Peyer's patch (tissue), 4 donors: ENCODE results near the gene GLB1L3.

Experiments used
- POLR2A ChIP-seq, 2 donors: fragments of 450-650 bp; IDR thresholded peaks; one replicate each; pipeline ENCODE4 v1.5.1; 2017; ENCODE audit warnings: antibody characterized with exemption in 2 of 2, mild to moderate bottlenecking in 2 of 2, moderate library complexity in 2 of 2
- TF ChIP-seq, protein P1 (sequence below), 6 experiments: fragments of 450-650 bp in 4 of 6; fragments of 200-600 bp in 2 of 6; sonication (generic) in 1 of 6; IDR thresholded peaks; one replicate each; pipeline ENCODE4 v1.5.1; 2017 to 2019; ENCODE audit warnings: antibody characterized with exemption in 6 of 6, mild to moderate bottlenecking in 3 of 6, moderate library complexity in 1 of 6

DNA sequence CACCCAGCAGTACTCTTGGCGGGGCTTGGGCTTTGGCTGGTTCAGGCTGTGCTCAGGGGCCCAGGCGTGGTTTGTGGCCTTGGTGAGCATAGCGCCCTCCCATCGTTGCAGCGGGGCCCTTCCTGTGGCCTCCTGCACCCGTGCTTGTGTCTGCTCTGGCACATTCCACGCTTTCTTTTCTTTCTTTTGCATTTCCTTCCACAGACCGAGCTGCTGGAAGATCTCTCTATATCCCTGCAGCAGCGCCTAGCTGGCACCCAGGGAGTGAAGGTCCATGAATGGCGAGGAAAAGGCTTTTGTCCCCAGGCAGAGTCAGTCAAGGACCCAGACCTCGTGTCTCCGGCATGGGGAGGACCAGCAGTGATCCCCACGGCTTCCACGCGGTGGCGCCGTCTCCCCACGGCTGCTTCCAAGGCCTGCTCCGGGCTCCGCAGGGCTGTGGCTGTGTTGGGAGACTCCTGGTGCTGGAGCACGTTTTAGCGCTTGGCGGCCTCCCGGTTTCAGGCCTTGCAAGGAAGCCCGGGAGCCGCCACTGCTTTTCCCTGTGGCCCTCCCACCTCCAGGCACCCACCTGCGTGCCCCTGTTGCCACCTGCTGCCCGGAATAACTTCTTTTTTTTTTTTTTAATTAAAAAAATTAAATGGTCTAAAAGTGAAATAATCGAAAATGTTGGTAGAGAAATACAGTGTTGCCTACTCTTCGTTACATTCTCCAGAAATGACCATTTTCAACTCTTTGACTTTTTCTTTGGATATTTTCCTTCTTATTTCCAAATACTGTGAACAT lies 84.1 kb downstream of the GLB1L3 start:
- TF ChIP-seq, protein P1, sequence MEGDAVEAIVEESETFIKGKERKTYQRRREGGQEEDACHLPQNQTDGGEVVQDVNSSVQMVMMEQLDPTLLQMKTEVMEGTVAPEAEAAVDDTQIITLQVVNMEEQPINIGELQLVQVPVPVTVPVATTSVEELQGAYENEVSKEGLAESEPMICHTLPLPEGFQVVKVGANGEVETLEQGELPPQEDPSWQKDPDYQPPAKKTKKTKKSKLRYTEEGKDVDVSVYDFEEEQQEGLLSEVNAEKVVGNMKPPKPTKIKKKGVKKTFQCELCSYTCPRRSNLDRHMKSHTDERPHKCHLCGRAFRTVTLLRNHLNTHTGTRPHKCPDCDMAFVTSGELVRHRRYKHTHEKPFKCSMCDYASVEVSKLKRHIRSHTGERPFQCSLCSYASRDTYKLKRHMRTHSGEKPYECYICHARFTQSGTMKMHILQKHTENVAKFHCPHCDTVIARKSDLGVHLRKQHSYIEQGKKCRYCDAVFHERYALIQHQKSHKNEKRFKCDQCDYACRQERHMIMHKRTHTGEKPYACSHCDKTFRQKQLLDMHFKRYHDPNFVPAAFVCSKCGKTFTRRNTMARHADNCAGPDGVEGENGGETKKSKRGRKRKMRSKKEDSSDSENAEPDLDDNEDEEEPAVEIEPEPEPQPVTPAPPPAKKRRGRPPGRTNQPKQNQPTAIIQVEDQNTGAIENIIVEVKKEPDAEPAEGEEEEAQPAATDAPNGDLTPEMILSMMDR (IDR thresholded peaks at IDR 0.05): peak in 5 of 6 experiments; percentile 11 to 94 (median 89)
- TF ChIP-seq POLR2A (IDR thresholded peaks at IDR 0.05): no peak
